Measurements from ENCODE around the gene TRIM36.

Gene TRIM36, protein sequence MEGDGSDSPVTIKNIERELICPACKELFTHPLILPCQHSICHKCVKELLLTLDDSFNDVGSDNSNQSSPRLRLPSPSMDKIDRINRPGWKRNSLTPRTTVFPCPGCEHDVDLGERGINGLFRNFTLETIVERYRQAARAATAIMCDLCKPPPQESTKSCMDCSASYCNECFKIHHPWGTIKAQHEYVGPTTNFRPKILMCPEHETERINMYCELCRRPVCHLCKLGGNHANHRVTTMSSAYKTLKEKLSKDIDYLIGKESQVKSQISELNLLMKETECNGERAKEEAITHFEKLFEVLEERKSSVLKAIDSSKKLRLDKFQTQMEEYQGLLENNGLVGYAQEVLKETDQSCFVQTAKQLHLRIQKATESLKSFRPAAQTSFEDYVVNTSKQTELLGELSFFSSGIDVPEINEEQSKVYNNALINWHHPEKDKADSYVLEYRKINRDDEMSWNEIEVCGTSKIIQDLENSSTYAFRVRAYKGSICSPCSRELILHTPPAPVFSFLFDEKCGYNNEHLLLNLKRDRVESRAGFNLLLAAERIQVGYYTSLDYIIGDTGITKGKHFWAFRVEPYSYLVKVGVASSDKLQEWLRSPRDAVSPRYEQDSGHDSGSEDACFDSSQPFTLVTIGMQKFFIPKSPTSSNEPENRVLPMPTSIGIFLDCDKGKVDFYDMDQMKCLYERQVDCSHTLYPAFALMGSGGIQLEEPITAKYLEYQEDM

GRCh38 chr5:115169487-115170133 lies at the start of gene TRIM36:
Gene TRIM36 (minus strand): TSS chr5:115169908. CDS start chr5:115169634, 274 bp downstream.
- peak within 1 kb of the TSS; percentile 89 for H3K4me2 ChIP-seq (ENCODE audit: low read length)
- H3K9ac ChIP-seq = no peak within 1 kb of the TSS
- H2AFZ ChIP-seq = peak within 1 kb of the TSS; percentile 92
- peak within 1 kb of the TSS; percentile 69 for H3K4me3 ChIP-seq (ENCODE audit: low read depth, low read length)
- no peaks in the 10 kb centered on the region for H3K27me3 ChIP-seq (ENCODE audit: control insufficient read depth, insufficient read depth, low read length)
- H3K27ac ChIP-seq = peak within 1 kb of the TSS; percentile 40
- H3K79me2 ChIP-seq = no peaks in the 10 kb centered on the region
- no peaks in the 10 kb centered on the region for H3K4me1 ChIP-seq
- peak; percentile 27 for TF ChIP-seq CTCF (IDR thresholded peaks at IDR 0.05)
- no peaks in the 10 kb centered on the region for H3K36me3 ChIP-seq (ENCODE audit: control insufficient read depth, insufficient read depth, low read length)
- H3K9me3 ChIP-seq (ENCODE audit: control insufficient read depth, low read length) = no peaks in the 10 kb centered on the region

DNA sequence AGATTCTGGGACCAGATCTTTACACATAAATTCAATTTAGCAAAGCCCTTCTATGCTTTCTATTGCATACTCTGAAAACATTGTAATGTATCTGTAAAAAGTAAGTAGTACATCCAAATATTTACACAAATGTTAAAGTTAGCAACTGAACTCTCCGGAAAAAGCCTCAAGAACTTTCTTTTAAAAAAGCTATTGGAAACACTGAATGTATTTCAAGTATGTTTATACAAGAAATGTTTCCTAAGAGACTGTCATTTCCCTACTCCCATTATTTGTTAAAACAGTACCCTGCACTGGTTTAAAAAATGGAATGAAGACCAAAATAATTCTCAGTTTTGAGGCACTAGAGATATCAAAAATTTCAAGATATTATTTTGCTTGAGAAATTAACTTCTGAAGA lies 44.8 kb upstream of the TRIM36 start:
- Histone ChIP-seq H3K27ac (no peak overlapping the region), H3K9ac (no peak overlapping the region), H3K79me2 (no peaks in the 10 kb centered on the region), H3K4me1 (no peaks in the 10 kb centered on the region), H3K4me2 (ENCODE audit: low read length) (no peak overlapping the region), H3K9me3 (ENCODE audit: control insufficient read depth, low read length) (no peaks in the 10 kb centered on the region), H2AFZ (no peak overlapping the region), H3K27me3 (ENCODE audit: control insufficient read depth, insufficient read depth, low read length) (no peaks in the 10 kb centered on the region), H3K36me3 (ENCODE audit: control insufficient read depth, insufficient read depth, low read length) (no peaks in the 10 kb centered on the region), H3K4me3 (ENCODE audit: low read depth, low read length) (no peak overlapping the region)
- no peak for TF ChIP-seq CTCF (IDR thresholded peaks at IDR 0.05)

DNA sequence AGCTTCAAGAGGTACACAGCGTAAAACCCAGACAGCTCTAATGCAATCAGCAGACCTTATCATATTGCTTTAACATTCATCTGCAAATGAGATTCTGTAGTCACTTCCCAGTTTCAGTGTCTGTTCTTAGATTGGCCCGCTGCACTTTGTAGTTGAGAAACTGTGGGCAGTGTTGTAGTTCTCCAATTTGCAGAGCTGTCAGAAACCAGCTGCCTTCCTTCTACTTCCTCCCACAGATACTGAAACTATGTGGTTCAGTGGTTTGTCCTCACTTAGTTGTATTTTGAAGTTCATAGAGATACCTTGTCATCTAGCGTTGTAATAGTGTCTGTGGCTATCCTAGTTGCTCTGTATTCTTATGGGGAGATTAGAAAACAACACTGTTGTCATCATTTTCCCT lies 39.6 kb upstream of the TRIM36 start:
- Histone ChIP-seq H3K9ac (no peak overlapping the region), H3K9me3 (ENCODE audit: control insufficient read depth, low read length) (no peaks in the 10 kb centered on the region), H3K79me2 (no peaks in the 10 kb centered on the region), H3K27me3 (ENCODE audit: control insufficient read depth, insufficient read depth, low read length) (no peaks in the 10 kb centered on the region), H3K4me3 (ENCODE audit: low read depth, low read length) (no peak overlapping the region), H3K27ac (no peak overlapping the region), H3K4me1 (no peaks in the 10 kb centered on the region), H3K4me2 (ENCODE audit: low read length) (no peak overlapping the region), H3K36me3 (ENCODE audit: control insufficient read depth, insufficient read depth, low read length) (no peaks in the 10 kb centered on the region), H2AFZ (no peak overlapping the region)
- TF ChIP-seq CTCF (IDR thresholded peaks at IDR 0.05) = no peak

GRCh38 chr5:115202952-115203351 lies 33.2 kb upstream of the TRIM36 start:
- Histone ChIP-seq H3K36me3 (ENCODE audit: control insufficient read depth, insufficient read depth, low read length) (no peaks in the 10 kb centered on the region), H3K4me1 (no peaks in the 10 kb centered on the region), H3K27me3 (ENCODE audit: control insufficient read depth, insufficient read depth, low read length) (no peaks in the 10 kb centered on the region), H3K27ac (no peak overlapping the region), H3K4me2 (ENCODE audit: low read length) (no peak overlapping the region), H3K4me3 (ENCODE audit: low read depth, low read length) (no peak overlapping the region), H3K9ac (no peak overlapping the region), H3K79me2 (no peaks in the 10 kb centered on the region), H2AFZ (no peak overlapping the region), H3K9me3 (ENCODE audit: control insufficient read depth, low read length) (no peaks in the 10 kb centered on the region)
- no peak for TF ChIP-seq CTCF (IDR thresholded peaks at IDR 0.05)

All from parathyroid adenoma (tissue), 2 donors.